Measurements from ENCODE around the gene ZNF521. TPM values are rescaled to one million over a fixed set of nuclear protein-coding genes. Genes with fewer than 3 reads are reported as not detected.

Gene ZNF521
- total and polyA plus RNA-seq, 2 experiments from 2014 or later = 3.1 to 9.2 TPM

DNA sequence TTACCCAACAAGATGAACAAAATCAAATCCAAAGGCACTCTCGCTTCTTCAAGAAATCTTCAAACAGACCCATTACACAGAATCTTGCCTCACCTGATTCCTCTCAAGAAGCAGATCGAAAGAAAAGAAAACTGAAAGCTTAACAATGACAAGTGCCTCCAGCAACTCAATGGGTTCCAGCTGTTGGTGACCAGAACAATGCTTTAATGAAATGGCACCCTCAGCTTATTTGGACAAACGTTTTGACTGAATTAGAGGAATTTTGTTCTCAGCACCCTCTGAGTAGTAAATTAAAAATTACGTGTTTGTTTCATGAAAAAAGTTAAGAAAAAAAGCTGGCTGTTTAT, 211.0 kb downstream of the ZNF521 start (continued):
- TF ChIP-seq, protein P1, sequence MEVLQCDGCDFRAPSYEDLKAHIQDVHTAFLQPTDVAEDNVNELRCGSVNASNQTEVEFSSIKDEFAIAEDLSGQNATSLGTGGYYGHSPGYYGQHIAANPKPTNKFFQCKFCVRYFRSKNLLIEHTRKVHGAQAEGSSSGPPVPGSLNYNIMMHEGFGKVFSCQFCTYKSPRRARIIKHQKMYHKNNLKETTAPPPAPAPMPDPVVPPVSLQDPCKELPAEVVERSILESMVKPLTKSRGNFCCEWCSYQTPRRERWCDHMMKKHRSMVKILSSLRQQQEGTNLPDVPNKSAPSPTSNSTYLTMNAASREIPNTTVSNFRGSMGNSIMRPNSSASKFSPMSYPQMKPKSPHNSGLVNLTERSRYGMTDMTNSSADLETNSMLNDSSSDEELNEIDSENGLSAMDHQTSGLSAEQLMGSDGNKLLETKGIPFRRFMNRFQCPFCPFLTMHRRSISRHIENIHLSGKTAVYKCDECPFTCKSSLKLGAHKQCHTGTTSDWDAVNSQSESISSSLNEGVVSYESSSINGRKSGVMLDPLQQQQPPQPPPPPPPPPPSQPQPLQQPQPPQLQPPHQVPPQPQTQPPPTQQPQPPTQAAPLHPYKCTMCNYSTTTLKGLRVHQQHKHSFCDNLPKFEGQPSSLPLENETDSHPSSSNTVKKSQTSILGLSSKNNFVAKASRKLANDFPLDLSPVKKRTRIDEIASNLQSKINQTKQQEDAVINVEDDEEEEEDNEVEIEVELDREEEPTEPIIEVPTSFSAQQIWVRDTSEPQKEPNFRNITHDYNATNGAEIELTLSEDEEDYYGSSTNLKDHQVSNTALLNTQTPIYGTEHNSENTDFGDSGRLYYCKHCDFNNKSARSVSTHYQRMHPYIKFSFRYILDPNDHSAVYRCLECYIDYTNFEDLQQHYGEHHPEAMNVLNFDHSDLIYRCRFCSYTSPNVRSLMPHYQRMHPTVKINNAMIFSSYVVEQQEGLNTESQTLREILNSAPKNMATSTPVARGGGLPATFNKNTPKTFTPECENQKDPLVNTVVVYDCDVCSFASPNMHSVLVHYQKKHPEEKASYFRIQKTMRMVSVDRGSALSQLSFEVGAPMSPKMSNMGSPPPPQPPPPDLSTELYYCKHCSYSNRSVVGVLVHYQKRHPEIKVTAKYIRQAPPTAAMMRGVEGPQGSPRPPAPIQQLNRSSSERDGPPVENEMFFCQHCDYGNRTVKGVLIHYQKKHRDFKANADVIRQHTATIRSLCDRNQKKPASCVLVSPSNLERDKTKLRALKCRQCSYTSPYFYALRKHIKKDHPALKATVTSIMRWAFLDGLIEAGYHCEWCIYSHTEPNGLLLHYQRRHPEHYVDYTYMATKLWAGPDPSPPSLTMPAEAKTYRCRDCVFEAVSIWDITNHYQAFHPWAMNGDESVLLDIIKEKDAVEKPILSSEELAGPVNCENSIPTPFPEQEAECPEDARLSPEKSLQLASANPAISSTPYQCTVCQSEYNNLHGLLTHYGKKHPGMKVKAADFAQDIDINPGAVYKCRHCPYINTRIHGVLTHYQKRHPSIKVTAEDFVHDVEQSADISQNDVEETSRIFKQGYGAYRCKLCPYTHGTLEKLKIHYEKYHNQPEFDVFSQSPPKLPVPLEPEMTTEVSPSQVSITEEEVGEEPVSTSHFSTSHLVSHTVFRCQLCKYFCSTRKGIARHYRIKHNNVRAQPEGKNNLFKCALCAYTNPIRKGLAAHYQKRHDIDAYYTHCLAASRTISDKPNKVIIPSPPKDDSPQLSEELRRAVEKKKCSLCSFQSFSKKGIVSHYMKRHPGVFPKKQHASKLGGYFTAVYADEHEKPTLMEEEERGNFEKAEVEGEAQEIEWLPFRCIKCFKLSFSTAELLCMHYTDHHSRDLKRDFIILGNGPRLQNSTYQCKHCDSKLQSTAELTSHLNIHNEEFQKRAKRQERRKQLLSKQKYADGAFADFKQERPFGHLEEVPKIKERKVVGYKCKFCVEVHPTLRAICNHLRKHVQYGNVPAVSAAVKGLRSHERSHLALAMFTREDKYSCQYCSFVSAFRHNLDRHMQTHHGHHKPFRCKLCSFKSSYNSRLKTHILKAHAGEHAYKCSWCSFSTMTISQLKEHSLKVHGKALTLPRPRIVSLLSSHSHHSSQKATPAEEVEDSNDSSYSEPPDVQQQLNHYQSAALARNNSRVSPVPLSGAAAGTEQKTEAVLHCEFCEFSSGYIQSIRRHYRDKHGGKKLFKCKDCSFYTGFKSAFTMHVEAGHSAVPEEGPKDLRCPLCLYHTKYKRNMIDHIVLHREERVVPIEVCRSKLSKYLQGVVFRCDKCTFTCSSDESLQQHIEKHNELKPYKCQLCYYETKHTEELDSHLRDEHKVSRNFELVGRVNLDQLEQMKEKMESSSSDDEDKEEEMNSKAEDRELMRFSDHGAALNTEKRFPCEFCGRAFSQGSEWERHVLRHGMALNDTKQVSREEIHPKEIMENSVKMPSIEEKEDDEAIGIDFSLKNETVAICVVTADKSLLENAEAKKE (CRISPR knock-in tag; IDR thresholded peaks at IDR 0.05) = no peak
- no peak for TF ChIP-seq POLR2AphosphoS5 (IDR thresholded peaks at IDR 0.05; ENCODE audit: low read depth)
- TF ChIP-seq, protein P2, sequence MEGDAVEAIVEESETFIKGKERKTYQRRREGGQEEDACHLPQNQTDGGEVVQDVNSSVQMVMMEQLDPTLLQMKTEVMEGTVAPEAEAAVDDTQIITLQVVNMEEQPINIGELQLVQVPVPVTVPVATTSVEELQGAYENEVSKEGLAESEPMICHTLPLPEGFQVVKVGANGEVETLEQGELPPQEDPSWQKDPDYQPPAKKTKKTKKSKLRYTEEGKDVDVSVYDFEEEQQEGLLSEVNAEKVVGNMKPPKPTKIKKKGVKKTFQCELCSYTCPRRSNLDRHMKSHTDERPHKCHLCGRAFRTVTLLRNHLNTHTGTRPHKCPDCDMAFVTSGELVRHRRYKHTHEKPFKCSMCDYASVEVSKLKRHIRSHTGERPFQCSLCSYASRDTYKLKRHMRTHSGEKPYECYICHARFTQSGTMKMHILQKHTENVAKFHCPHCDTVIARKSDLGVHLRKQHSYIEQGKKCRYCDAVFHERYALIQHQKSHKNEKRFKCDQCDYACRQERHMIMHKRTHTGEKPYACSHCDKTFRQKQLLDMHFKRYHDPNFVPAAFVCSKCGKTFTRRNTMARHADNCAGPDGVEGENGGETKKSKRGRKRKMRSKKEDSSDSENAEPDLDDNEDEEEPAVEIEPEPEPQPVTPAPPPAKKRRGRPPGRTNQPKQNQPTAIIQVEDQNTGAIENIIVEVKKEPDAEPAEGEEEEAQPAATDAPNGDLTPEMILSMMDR (conservative IDR thresholded peaks at IDR 0.05; ENCODE audit: low read depth in 2 of 2) = no peak

DNA sequence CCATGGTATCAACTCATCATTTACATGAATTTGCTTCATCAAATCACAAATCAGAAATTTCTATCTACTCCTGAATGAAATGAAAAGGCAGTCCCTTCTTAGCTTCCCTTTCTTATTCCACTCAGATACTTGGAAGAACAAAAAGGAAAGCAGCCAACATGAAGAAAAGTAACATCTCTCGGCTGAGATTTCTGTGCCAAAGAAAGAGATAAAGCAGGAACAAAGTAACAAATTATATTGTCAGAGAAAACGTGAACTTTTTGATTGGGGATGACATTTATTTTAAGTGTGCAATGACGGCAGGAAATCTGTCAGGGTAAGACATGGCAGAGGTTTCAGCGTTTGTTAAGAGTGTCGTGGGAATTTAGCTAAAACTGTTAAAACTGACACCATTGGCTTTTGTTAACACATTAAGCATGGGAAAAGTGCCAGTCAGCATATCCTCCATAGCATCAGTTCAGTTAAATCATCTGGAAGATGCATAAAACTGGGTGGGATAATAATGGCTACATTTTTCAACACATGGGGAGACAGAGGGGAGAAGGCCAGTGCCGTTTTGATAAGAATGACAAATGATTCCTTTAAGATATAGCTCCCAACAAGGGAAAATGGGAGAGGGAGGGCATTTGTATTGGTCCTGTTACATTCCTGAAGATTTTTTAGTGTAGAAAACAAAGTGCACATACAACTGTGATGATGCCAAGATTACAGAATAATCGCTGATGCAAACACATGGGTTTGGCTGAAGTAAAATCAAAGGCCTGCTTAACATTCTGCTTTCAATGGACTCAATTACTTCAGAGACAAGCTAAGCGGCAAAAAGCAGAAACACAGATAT, 211.6 kb downstream of the ZNF521 start:
- Histone ChIP-seq H3K79me2 (replicated peaks; ENCODE audit: insufficient read depth) (no peaks in the 10 kb centered on the region), H3K4me2 (no peak overlapping the region), H4K20me1 (replicated peaks; ENCODE audit: insufficient read depth) (no peaks in the 10 kb centered on the region), H3K27me3 (ENCODE audit: insufficient read depth) (no peaks in the 10 kb centered on the region), H3K4me3 (no peak overlapping the region), H3F3A (replicated peaks; ENCODE audit: low read depth) (no peaks in the 10 kb centered on the region), H3K4me1 (ENCODE audit: insufficient read depth) (peaks cover 2% of the 10 kb centered on the region; the same call in 1 of the 2 replicates), H3K27ac (ENCODE audit: low read depth) (no peak overlapping the region), H2AFZ (no peak overlapping the region), H3K36me3 (ENCODE audit: insufficient read depth) (no peaks in the 10 kb centered on the region), H3K9me2 (ENCODE audit: insufficient read depth) (no peaks in the 10 kb centered on the region)
- DNase-seq (ENCODE audit: low spot score) (no peak), ATAC-seq (no peak)
- H3K9me3 Mint-ChIP-seq = no peaks in the 10 kb centered on the region
- H3K4me3 Mint-ChIP-seq = no peak overlapping the region
- H3K4me1 Mint-ChIP-seq = peaks cover 18% of the 10 kb centered on the region; the same call in 2 of the 3 replicates
- H3K27ac Mint-ChIP-seq = no peak overlapping the region
- H3K27me3 Mint-ChIP-seq (ENCODE audit: insufficient read depth, low read depth, poor library complexity) = peaks cover 2% of the 10 kb centered on the region
- H3K36me3 Mint-ChIP-seq (ENCODE audit: low read depth) = no peaks in the 10 kb centered on the region
- TF ChIP-seq, protein P3, sequence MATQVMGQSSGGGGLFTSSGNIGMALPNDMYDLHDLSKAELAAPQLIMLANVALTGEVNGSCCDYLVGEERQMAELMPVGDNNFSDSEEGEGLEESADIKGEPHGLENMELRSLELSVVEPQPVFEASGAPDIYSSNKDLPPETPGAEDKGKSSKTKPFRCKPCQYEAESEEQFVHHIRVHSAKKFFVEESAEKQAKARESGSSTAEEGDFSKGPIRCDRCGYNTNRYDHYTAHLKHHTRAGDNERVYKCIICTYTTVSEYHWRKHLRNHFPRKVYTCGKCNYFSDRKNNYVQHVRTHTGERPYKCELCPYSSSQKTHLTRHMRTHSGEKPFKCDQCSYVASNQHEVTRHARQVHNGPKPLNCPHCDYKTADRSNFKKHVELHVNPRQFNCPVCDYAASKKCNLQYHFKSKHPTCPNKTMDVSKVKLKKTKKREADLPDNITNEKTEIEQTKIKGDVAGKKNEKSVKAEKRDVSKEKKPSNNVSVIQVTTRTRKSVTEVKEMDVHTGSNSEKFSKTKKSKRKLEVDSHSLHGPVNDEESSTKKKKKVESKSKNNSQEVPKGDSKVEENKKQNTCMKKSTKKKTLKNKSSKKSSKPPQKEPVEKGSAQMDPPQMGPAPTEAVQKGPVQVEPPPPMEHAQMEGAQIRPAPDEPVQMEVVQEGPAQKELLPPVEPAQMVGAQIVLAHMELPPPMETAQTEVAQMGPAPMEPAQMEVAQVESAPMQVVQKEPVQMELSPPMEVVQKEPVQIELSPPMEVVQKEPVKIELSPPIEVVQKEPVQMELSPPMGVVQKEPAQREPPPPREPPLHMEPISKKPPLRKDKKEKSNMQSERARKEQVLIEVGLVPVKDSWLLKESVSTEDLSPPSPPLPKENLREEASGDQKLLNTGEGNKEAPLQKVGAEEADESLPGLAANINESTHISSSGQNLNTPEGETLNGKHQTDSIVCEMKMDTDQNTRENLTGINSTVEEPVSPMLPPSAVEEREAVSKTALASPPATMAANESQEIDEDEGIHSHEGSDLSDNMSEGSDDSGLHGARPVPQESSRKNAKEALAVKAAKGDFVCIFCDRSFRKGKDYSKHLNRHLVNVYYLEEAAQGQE (IDR thresholded peaks at IDR 0.05; ENCODE audit: unreplicated experiment) = no peak
- TF ChIP-seq, protein P2 (conservative IDR thresholded peaks at IDR 0.05; ENCODE audit: low read depth in 2 of 2) = no peak
- no peak for TF ChIP-seq STAT1 (IDR thresholded peaks at IDR 0.05; ENCODE audit: unreplicated experiment)

All from GM23338 (cell line).